ENCODE data around the gene FAM107A. TPM values are rescaled to one million over a fixed set of nuclear protein-coding genes. Genes with fewer than 3 reads are reported as not detected.
A peak's percentile ranks its signal among the peaks of the same experiment; 100 is the strongest.

FAM107A gene
- total and polyA plus RNA-seq, 9 of the 15 experiments (the other 6 are each of a cell fraction or from before 2014, with no cell fraction given) = 0.07 TPM; not detected in 8

GRCh38 chr3:58625196-58625824 is 48.1 kb upstream of the FAM107A start:
- H3K36me3 ChIP-seq (ENCODE audit: control insufficient read depth, insufficient read depth, low read length) = no peaks in the 10 kb centered on the region
- TF ChIP-seq ESRRA (IDR thresholded peaks at IDR 0.05; ENCODE audit: borderline replicate concordance, low read depth) = no peak
- peak; percentile 46; the same call in 1 of the 2 replicates for TF ChIP-seq REST (IDR thresholded peaks at IDR 0.05; ENCODE audit: borderline replicate concordance)
- TF ChIP-seq REST (CRISPR knock-in tag; IDR thresholded peaks at IDR 0.05; ENCODE audit: low read depth) = no peak
- no peak for TF ChIP-seq HIVEP1 (CRISPR knock-in tag; IDR thresholded peaks at IDR 0.05)
- POLR2A ChIA-PET = interaction anchor here (0.7 kb wide), 1 partner anchor 38 kb away, joined by 4 read pairs; no protein-coding TSS in a partner anchor
- H3K27me3 ChIP-seq (ENCODE audit: control insufficient read depth in 2 of 2, insufficient read depth in 2 of 2, low read length in 2 of 2) = peaks cover 3 to 56% of the 10 kb centered on the region in 2 experiments; a peak in 4 of 5 replicates
- H3K9ac ChIP-seq (ENCODE audit: insufficient read depth in 1 of 2, low read depth in 2 of 2, low read length in 2 of 2) = no peak overlapping the region
- no peak overlapping the region for H3K27ac ChIP-seq (ENCODE audit: extremely low read depth, low read depth, low read length)
- H3K4me1 ChIP-seq (replicated peaks in 1 of 2; ENCODE audit: control insufficient read depth in 2 of 2, insufficient read depth in 2 of 2, low read length in 2 of 2) = peaks cover 0 to 3% of the 10 kb centered on the region in 2 experiments; a peak in 2 of 5 replicates
- intact Hi-C loops (cut with micrococcal nuclease) (no loop called here), in situ Hi-C loops (cut with MboI) (no loop called here)
- no TSS peak for BruUV-seq (replicated peaks)
- FAIRE-seq = no peak
- ATAC-seq = no peak
- 0% methylated on average over 9 of the region's 9 CpGs for WGBS (ENCODE audit: insufficient coverage, low coverage, missing lambda C conversion rate)
- CTCF ChIA-PET (ENCODE audit: low intra/inter-chr PET ratio) = no interaction called here
- H3K4me3 ChIP-seq = no peak overlapping the region
- no peak for DNase-seq (ENCODE audit: extremely low read depth in 1 of 4, low spot score in 3 of 4)
- H3K79me2 ChIP-seq (ENCODE audit: control insufficient read depth, insufficient read depth, low read length) = no peaks in the 10 kb centered on the region
- no peaks in the 10 kb centered on the region for H3K9me3 ChIP-seq (replicated peaks; ENCODE audit: control insufficient read depth, insufficient read depth, low read depth, low read length)
- H3K9me1 ChIP-seq (ENCODE audit: control insufficient read depth, insufficient read depth, low read length) = no peaks in the 10 kb centered on the region
- H2AFZ ChIP-seq (ENCODE audit: low read depth, low read length) = no peak overlapping the region
- H4K20me1 ChIP-seq (replicated peaks; ENCODE audit: control insufficient read depth, insufficient read depth, low read length) = no peaks in the 10 kb centered on the region; the same call in 1 of the 2 replicates
- no peak overlapping the region for H3K4me2 ChIP-seq (ENCODE audit: insufficient read depth, low read length)
